ENCODE measurements around the gene MYBBP1A.

The MYBBP1A gene

DNA sequence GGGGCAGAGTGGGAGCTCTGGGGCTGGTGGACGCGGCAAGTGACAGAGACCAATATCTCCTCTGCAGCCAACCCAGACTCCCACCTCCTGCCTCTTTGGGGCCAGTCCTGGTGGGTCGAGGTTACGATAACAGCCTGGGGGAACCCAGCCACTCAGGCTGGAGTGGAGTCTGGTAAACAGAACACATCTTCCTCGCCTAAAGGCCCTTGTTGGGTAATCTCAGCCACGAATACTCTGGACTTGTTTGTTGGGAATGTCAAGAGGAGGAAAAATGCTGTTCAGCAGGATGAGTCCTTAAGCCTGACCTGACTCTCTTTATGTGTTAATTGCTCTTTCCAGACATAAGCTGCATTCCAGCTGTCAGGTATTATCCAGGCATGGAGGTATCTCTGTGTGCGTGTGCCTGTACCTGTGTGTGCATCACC is 64.5 kb downstream of the MYBBP1A start:
- ATAC-seq (replicated peaks) (no peak), DNase-seq (no peak)
- peaks cover 4% of the 10 kb centered on the region for H3K36me3 Mint-ChIP-seq (ENCODE audit: insufficient read depth)
- no peaks in the 10 kb centered on the region for H3K27me3 Mint-ChIP-seq
- H3K4me1 Mint-ChIP-seq (ENCODE audit: low read depth in 2 of 2), result peaks cover 18 to 25% of the 10 kb centered on the region in 2 donors
- no peak overlapping the region for H3K4me3 Mint-ChIP-seq
- no peak overlapping the region for H3K27ac Mint-ChIP-seq
- no peaks in the 10 kb centered on the region for H3K9me3 Mint-ChIP-seq

DNA sequence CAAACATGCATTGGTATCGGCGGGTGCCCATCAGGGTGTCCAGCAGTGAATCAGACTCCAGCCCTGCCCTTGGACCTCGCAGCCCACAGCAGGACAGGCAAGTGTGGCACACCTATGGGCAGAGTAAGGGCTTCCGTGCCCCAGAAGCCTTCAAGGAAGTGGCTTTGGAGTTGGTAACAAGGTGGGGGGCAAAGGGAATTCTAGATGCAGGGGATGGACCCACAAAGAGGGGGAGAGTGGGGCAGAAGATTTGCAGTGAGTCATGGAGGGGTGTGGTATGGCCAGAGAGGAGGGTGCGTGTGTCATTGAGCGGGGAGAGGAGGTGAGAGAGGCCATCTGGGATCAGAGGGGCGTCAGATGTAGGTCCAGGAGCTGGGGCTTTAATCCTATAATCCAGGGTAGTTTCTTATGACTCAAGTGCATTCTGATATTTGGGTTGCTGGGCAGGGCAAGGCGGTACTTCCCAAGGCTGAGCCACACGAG is 65.0 kb downstream of the MYBBP1A start:
- Mint-ChIP-seq H3K4me3 (no peak overlapping the region), H3K4me1 (ENCODE audit: low read depth in 2 of 2) (peaks cover 20 to 27% of the 10 kb centered on the region in 2 donors), H3K9me3 (no peaks in the 10 kb centered on the region), H3K27me3 (no peaks in the 10 kb centered on the region), H3K36me3 (ENCODE audit: insufficient read depth) (peaks cover 4% of the 10 kb centered on the region), H3K27ac (no peak overlapping the region)
- DNase-seq (no peak), ATAC-seq (replicated peaks) (no peak)

GRCh38 chr17:4488989-4489595 is 66.1 kb downstream of the MYBBP1A start:
- ATAC-seq (replicated peaks) (no peak), DNase-seq (no peak)
- Mint-ChIP-seq H3K36me3 (ENCODE audit: insufficient read depth) (peaks cover 4% of the 10 kb centered on the region), H3K27ac (no peak overlapping the region), H3K4me1 (ENCODE audit: low read depth in 2 of 2) (peaks cover 27 to 29% of the 10 kb centered on the region in 2 donors), H3K9me3 (no peaks in the 10 kb centered on the region), H3K27me3 (no peaks in the 10 kb centered on the region), H3K4me3 (no peak overlapping the region)
